OCI-LY7 (cell line): ENCODE data around the gene PLCB1.

ENCODE experiments used
- CTCF ChIP-seq: fragments of 200-600 bp; sonication (generic); conservative IDR thresholded peaks from 2 replicates; pipeline ENCODE4 v1.5.1; 2014; ENCODE audit warnings: mild to moderate bottlenecking, antibody characterized with exemption, low read length, moderate library complexity, mixed read lengths
- EZH2phosphoT487 ChIP-seq: fragments of 200-600 bp; sonication (generic); IDR thresholded peaks from 2 replicates; pipeline ENCODE4 v1.6.1; 2018; ENCODE audit warnings: low read depth, borderline replicate concordance, mild to moderate bottlenecking, mixed run types, antibody characterized with exemption, low read length, moderate library complexity, mixed read lengths

GRCh38 chr20:8917084-8917483 lies 785.0 kb downstream of the PLCB1 start:
- TF ChIP-seq EZH2phosphoT487: no peak
- no peak for TF ChIP-seq CTCF
